AG10803 (cell line): Measurements from ENCODE around the gene EHD2.

Experiments used
- DNase-seq: peaks from one replicate; pipeline ENCODE4 v3.0.0; 2010; ENCODE audit warnings: low read depth
- H3K4me3 ChIP-seq: 2 replicates; pipeline ENCODE4 v1.5.1; 2011; ENCODE audit warnings: mild to moderate bottlenecking, low read length, control low read depth
- CTCF ChIP-seq: conservative IDR thresholded peaks from 2 replicates; pipeline ENCODE4 v1.5.1; 2011; ENCODE audit warnings: mild to moderate bottlenecking, low read length, control low read depth, inconsistent platforms

Gene EHD2

DNA sequence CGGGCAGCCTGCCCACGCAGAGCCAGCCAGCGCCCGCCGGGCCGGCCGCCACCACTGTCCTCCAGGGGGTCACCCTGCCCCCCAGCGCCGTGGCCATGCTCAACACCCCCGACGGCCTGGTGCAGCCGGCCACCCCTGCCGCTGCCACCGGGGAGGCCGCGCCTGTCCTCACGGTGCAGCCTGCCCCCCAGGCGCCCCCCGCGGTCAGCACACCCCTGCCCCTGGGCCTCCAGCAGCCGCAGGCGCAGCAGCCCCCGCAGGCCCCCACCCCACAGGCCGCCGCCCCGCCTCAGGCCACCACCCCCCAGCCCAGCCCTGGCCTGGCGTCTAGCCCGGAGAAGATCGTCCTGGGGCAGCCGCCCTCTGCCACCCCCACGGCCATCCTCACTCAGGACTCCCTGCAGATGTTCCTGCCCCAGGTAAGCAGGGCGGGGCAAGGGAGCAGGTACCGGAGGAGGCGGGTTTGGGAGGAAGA, 32.3 kb upstream of the EHD2 start:
- no peak for DNase-seq
- no peak overlapping the region for H3K4me3 ChIP-seq
- TF ChIP-seq CTCF = no peak

GRCh38 chr19:47681388-47681787, 31.8 kb upstream of the EHD2 start:
- TF ChIP-seq CTCF = no peak
- DNase-seq = no peak
- H3K4me3 ChIP-seq = no peak overlapping the region

GRCh38 chr19:47681936-47682335, 31.3 kb upstream of the EHD2 start:
- DNase-seq = no peak
- H3K4me3 ChIP-seq = no peak overlapping the region
- no peak for TF ChIP-seq CTCF

DNA sequence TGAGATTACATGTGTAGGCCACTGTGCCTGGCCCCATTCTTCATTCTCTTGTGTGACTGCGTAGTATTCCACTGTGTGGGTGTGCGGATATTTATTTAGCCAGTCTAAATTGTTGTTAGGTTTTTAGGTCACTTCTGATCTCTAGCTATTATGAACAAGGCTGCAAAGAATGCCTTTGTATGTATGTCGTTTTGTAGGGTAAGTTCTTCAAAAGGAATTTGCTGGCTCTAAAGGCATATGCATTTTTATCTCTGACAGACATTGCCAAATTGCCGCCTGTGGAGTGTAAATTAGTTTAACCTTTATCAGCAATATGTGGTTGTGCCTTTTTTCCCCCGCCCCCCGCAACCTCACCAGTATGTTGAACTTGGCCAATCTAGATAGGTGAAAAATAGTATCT, 30.3 kb upstream of the EHD2 start:
- no peak overlapping the region for H3K4me3 ChIP-seq
- no peak for TF ChIP-seq CTCF
- DNase-seq = no peak

GRCh38 chr19:47686679-47687450, 26.4 kb upstream of the EHD2 start:
- H3K4me3 ChIP-seq = no peak overlapping the region
- TF ChIP-seq CTCF = no peak
- no peak for DNase-seq

DNA sequence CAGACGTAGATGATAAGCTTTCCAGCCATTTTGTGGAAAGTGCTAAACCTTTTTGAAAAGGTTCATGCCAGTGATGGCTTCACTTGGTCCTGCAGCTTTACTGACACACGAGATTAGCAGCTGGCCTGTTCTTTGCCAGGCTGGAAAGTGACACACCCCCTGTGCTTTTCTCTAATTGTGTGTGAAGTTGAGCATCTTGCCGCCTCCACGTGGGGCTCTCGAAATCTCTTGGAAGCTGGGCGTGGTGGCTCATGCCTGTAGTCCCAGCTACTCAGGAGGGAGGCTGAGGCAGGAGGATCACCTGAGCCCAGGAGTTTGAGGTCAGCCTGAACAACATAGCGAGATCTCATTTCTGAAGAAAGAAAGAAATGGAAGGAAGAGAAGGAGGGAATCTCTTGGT, 25.3 kb upstream of the EHD2 start:
- TF ChIP-seq CTCF = no peak
- no peak overlapping the region for H3K4me3 ChIP-seq
- DNase-seq = no peak

GRCh38 chr19:47691090-47691489, 22.1 kb upstream of the EHD2 start:
- no peak overlapping the region for H3K4me3 ChIP-seq
- TF ChIP-seq CTCF = no peak
- DNase-seq = no peak
